ENCODE measurements around the gene ZSCAN22.

DNA sequence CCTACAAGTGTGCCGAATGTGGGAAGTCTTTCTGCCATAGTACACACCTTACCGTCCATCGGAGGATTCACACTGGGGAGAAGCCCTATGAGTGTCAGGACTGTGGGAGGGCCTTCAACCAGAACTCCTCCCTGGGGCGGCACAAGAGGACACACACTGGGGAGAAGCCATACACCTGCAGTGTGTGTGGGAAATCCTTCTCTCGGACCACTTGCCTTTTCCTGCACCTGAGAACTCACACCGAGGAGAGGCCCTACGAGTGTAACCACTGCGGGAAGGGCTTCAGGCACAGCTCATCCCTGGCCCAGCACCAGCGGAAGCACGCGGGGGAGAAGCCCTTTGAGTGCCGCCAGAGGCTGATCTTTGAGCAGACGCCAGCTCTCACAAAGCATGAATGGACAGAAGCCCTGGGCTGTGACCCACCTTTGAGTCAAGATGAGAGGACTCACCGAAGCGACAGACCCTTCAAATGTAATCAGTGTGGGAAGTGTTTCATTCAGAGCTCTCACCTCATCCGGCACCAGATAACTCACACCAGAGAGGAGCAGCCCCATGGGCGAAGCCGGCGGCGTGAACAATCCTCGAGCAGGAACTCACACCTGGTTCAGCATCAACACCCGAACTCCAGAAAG lies 31.9 kb upstream of the ZSCAN22 start:
- TF ChIP-seq CTCF (IDR thresholded peaks at IDR 0.05; ENCODE audit: poor library complexity): no peak
- no peak for TF ChIP-seq EZH2phosphoT487 (IDR thresholded peaks at IDR 0.05; ENCODE audit: low read depth, severe bottlenecking, unreplicated experiment)

Measured in hepatocyte (in vitro differentiated cells).